Parietal lobe (tissue), 2 donors: ENCODE measurements around the gene ACTMAP. TPM values are rescaled to one million over a fixed set of nuclear protein-coding genes. Genes with fewer than 3 reads are reported as not detected.

Experiments used
- small RNA-seq: library from RNA; depleted of rRNA; stranded (forward); fragments of <200 nt; gene quantifications from one replicate; pipeline ENCODE3, GENCODE V24; 2014; ENCODE audit warnings: low replicate concordance
- total RNA-seq: library from RNA; depleted of rRNA; stranded (reverse); fragments of >200 nt; gene quantifications from one replicate; pipeline ENCODE4 v1.2.3, GENCODE V29; 2014

The ACTMAP gene, protein sequence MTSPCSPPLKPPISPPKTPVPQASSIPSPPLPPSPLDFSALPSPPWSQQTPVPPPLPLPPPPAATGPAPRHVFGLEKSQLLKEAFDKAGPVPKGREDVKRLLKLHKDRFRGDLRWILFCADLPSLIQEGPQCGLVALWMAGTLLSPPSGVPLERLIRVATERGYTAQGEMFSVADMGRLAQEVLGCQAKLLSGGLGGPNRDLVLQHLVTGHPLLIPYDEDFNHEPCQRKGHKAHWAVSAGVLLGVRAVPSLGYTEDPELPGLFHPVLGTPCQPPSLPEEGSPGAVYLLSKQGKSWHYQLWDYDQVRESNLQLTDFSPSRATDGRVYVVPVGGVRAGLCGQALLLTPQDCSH
- 0.94 TPM for total RNA-seq

GRCh38 chr19:40750058-40750873, at the start of gene ACTMAP:
Gene ACTMAP, minus strand, starts transcription at chr19:40750477. Its CDS starts 674 bp downstream, at chr19:40749803.

GRCh38 chr19:40798683-40799557, 48.6 kb upstream of the ACTMAP start, which contains the start of gene EGLN2:
Gene EGLN2, plus strand, starts transcription at chr19:40799191. Its CDS starts 1,382 bp downstream, at chr19:40800573.

GRCh38 chr19:40777937-40778705, 27.8 kb upstream of the ACTMAP start, which contains the start of gene RAB4B:
Gene RAB4B, plus strand, starts transcription at chr19:40778247. Its CDS starts 129 bp downstream, at chr19:40778376.

GRCh38 chr19:40774916-40775631, 24.8 kb upstream of the ACTMAP start, which contains the start of gene MIA:
Gene MIA, plus strand, starts transcription at chr19:40775521. Its CDS starts 22 bp downstream, at chr19:40775543.

GRCh38 chr19:40750874-40751537, 729 bp upstream of the ACTMAP start, which contains the start of gene SNRPA:
Gene SNRPA, plus strand, starts transcription at chr19:40751203. Its CDS starts 206 bp downstream, at chr19:40751409.

GRCh38 chr19:40716482-40717324, 33.6 kb downstream of the ACTMAP start, which contains the start of the genes COQ8B and ITPKC:
Gene COQ8B, minus strand, starts transcription at chr19:40716886. Its CDS starts 2,254 bp downstream, at chr19:40714632.
Gene ITPKC, plus strand, starts transcription at chr19:40717112. Its CDS starts 24 bp downstream, at chr19:40717136.

Small RNA genes within 50 kb of the gene (small RNA-seq; reads per million reads assigned to genes)
- not detected for gene RNU6-195P

Other genes starting within 250 kb of the ACTMAP start
- gene SHKBP1, start 173.6 kb downstream of the ACTMAP start, total RNA-seq: 3.4 TPM
- gene LTBP4, start 149.1 kb downstream of the ACTMAP start, total RNA-seq: 31.6 TPM
- gene NUMBL, start 59.8 kb downstream of the ACTMAP start, total RNA-seq: 39.8 TPM
- gene COQ8B, start 33.6 kb downstream of the ACTMAP start, total RNA-seq: 40.7 TPM
- 7.5 TPM for gene ITPKC, start 33.4 kb downstream of the ACTMAP start, total RNA-seq
- gene SNRPA, start 726 bp upstream of the ACTMAP start, total RNA-seq: 35.7 TPM
- gene MIA, start 25.0 kb upstream of the ACTMAP start, total RNA-seq: not detected
- gene RAB4B, start 27.8 kb upstream of the ACTMAP start, total RNA-seq: 11.9 TPM
- gene EGLN2, start 48.7 kb upstream of the ACTMAP start, total RNA-seq: 80.1 TPM
- not detected for gene CYP2A6, start 100.0 kb upstream of the ACTMAP start, total RNA-seq
- not detected for gene CYP2A7, start 131.8 kb upstream of the ACTMAP start, total RNA-seq
- gene CYP2B6, start 240.8 kb upstream of the ACTMAP start, total RNA-seq: not detected